A673 (cell line): Measurements from ENCODE around the gene NCEH1. TPM values are rescaled to one million over a fixed set of nuclear protein-coding genes. Genes with fewer than 3 reads are reported as not detected.

ENCODE experiments used
- BruUV-seq: library from RNA; stranded (reverse); fragments of 400-500 nt; replicated peaks from 2 replicates; lab custom pipeline; 2021; lab: Mats Ljungman, UMichigan
- CTCF ChIA-PET: fragments of 300-600 bp; sonication (Branson Sonifier 250); formaldehyde crosslinking; loops from one replicate; lab custom pipeline; 2022; ENCODE audit warnings: antibody characterized with exemption; lab: Charles Lee
- POLR2A ChIA-PET: fragments of 300-600 bp; sonication (Branson Sonifier 250); formaldehyde crosslinking; loops from one replicate; lab custom pipeline; 2022; ENCODE audit warnings: antibody characterized with exemption; ENCODE audit not compliant: low non-redundant PET; lab: Charles Lee
- DNase-seq: peaks from one replicate; pipeline ENCODE4 v3.0.0-alpha.2; 2015; ENCODE audit warnings: low spot score
- H3K27ac ChIP-seq: fragments of 200-600 bp; sonication (generic); 2 replicates; pipeline ENCODE4 v1.5.1; 2016; ENCODE audit warnings: mixed run types, low read depth, mild to moderate bottlenecking, mixed read lengths, antibody characterized with exemption, low read length; ENCODE audit not compliant: poor library complexity, severe bottlenecking
- H3K27me3 ChIP-seq: fragments of 200-600 bp; sonication (generic); replicated peaks from 2 replicates; pipeline ENCODE4 v1.6.1; 2017; ENCODE audit warnings: mixed run types, low read depth, mild to moderate bottlenecking, mixed read lengths, antibody characterized with exemption, low read length; ENCODE audit not compliant: insufficient read depth, poor library complexity
- H3K36me3 ChIP-seq: fragments of 200-600 bp; sonication (generic); 2 replicates; pipeline ENCODE4 v1.6.1; 2016; ENCODE audit warnings: mixed run types, mild to moderate bottlenecking, mixed read lengths, antibody characterized with exemption, low read length; ENCODE audit not compliant: insufficient read depth, poor library complexity, severe bottlenecking
- H3K4me1 ChIP-seq: fragments of 200-600 bp; sonication (generic); 2 replicates; pipeline ENCODE4 v1.6.1; 2017; ENCODE audit warnings: mixed run types, mild to moderate bottlenecking, mixed read lengths, antibody characterized with exemption, low read length; ENCODE audit not compliant: insufficient read depth, poor library complexity, severe bottlenecking
- H3K4me3 ChIP-seq: fragments of 200-600 bp; sonication (generic); 2 replicates; pipeline ENCODE4 v1.5.1; 2016; ENCODE audit warnings: low read depth, mixed run types, mild to moderate bottlenecking, mixed read lengths, low read length; ENCODE audit not compliant: poor library complexity, severe bottlenecking
- H3K9me3 ChIP-seq: fragments of 200-600 bp; sonication (generic); 2 replicates; pipeline ENCODE4 v1.6.1; 2016; ENCODE audit warnings: mixed run types, low read depth, mild to moderate bottlenecking, mixed read lengths, antibody characterized with exemption, low read length; ENCODE audit not compliant: poor library complexity, severe bottlenecking
- CTCF ChIP-seq: fragments of 300-800, 200-600 bp; sonication (generic); conservative IDR thresholded peaks from 2 replicates; pipeline ENCODE4 v1.5.1; 2017; ENCODE audit warnings: low read depth, mild to moderate bottlenecking, antibody characterized with exemption, low read length, moderate library complexity, mixed read lengths
- EZH2 ChIP-seq: fragments of 200-600 bp; sonication (generic); IDR thresholded peaks from 2 replicates; pipeline ENCODE4 v1.6.1; 2017; ENCODE audit warnings: borderline replicate concordance, low read depth, mild to moderate bottlenecking, mixed read lengths, antibody characterized with exemption, low read length; ENCODE audit not compliant: poor library complexity, severe bottlenecking
- intact Hi-C: fragments of 100-400 bp; cut with micrococcal nuclease; formaldehyde crosslinking; loops from one replicate; pipeline ENCODE4 v1.10.0; 2022; ENCODE audit not compliant: unreplicated experiment
- total RNA-seq: library from RNA; stranded (reverse); gene quantifications from 2 replicates; pipeline ENCODE4 v1.2.3, GENCODE V29; 2021

NCEH1 gene
- total RNA-seq, 1 experiment from 2014 or later: 3.5 TPM

GRCh38 chr3:172625404-172625803, 85.5 kb downstream of the NCEH1 start:
- POLR2A ChIA-PET: no interaction called here
- Histone ChIP-seq H3K4me1 (no peaks in the 10 kb centered on the region), H3K27ac (no peak overlapping the region)

GRCh38 chr3:172624999-172625398, 85.9 kb downstream of the NCEH1 start:
- intact Hi-C loops: no loop called here
- TF ChIP-seq EZH2 (no peak), CTCF (no peak)
- ChIA-PET POLR2A (no interaction called here), CTCF (no interaction called here)
- DNase-seq: no peak
- H3K4me1 ChIP-seq: no peaks in the 10 kb centered on the region
- no peaks in the 10 kb centered on the region for H3K27me3 ChIP-seq
- no peak overlapping the region for H3K4me3 ChIP-seq
- H3K36me3 ChIP-seq: no peaks in the 10 kb centered on the region
- BruUV-seq: no TSS peak
- H3K27ac ChIP-seq: no peak overlapping the region
- no peaks in the 10 kb centered on the region for H3K9me3 ChIP-seq

More at GRCh38 chr3:172625404-172625803, 85.5 kb downstream of the NCEH1 start:
- BruUV-seq: no TSS peak
- no peak overlapping the region for H3K4me3 ChIP-seq
- no peaks in the 10 kb centered on the region for H3K36me3 ChIP-seq
- intact Hi-C loops: no loop called here
- CTCF ChIA-PET: no interaction called here
- no peak for DNase-seq
- TF ChIP-seq CTCF (no peak), EZH2 (no peak)
- H3K9me3 ChIP-seq: no peaks in the 10 kb centered on the region
- no peaks in the 10 kb centered on the region for H3K27me3 ChIP-seq

GRCh38 chr3:172622916-172623700, 87.8 kb downstream of the NCEH1 start:
- intact Hi-C loops: no loop called here
- peak; percentile 82 for TF ChIP-seq CTCF
- TF ChIP-seq EZH2: no peak
- H3K36me3 ChIP-seq: no peaks in the 10 kb centered on the region
- ChIA-PET CTCF (interaction anchor here (0.6 to 0.7 kb wide), 2 partner anchors 29 to 50 kb away, joined by 3 to 6 read pairs; no protein-coding TSS in a partner anchor), POLR2A (no interaction called here)
- BruUV-seq: no TSS peak
- peak; percentile 54 for DNase-seq
- H3K9me3 ChIP-seq: no peaks in the 10 kb centered on the region
- H3K4me3 ChIP-seq: no peak overlapping the region
- no peaks in the 10 kb centered on the region for H3K27me3 ChIP-seq
- no peaks in the 10 kb centered on the region for H3K4me1 ChIP-seq
- no peak overlapping the region for H3K27ac ChIP-seq
